A549 (cell line): ENCODE measurements around the gene PLIN4. TPM values are rescaled to one million over a fixed set of nuclear protein-coding genes. Genes with fewer than 3 reads are reported as not detected.

Source experiments
- ATAC-seq, 2 experiments: fragments of 200-7000 bp in 1 of 2; fragments of >200 bp in 1 of 2; cut with Nextera tagmentation in 1 of 2; cut with Tn5 transposase in 1 of 2; 3 replicates each; pipeline versions ENCODE4 v1.8.0 to v1.9.1; 2018 to 2020; ENCODE audit warnings: mild to moderate bottlenecking in 1 of 2, moderate library complexity in 1 of 2
- CTCF ChIA-PET: fragments of 300-600 bp; sonication (Branson Sonifier 250); formaldehyde crosslinking; extraction: SDS; loops from one replicate; lab custom pipeline; 2021; ENCODE audit warnings: antibody characterized with exemption, inconsistent platforms; lab: Yijun Ruan, JAX
- POLR2A ChIA-PET: fragments of 350-600 bp; formaldehyde crosslinking; extraction: SDS; loops from one replicate; lab custom pipeline; 2021; ENCODE audit warnings: antibody characterized with exemption, inconsistent platforms; lab: Yijun Ruan, JAX
- DNase-seq, 2 experiments: peaks; one replicate each; pipeline versions ENCODE4 v3.0.0 to v3.0.0-alpha.2; 2011 to 2016; ENCODE audit warnings: low read depth in 1 of 2, low spot score in 1 of 2
- FAIRE-seq: peaks from 2 replicates; lab custom pipeline; 2011; peaks lifted over from hg19 to GRCh38; lab: Jason Lieb, UNC
- H3K27ac ChIP-seq, 2 experiments: fragments of >200 bp; sonication (Bioruptor Twin); formaldehyde crosslinking; 3 replicates each; pipeline ENCODE4 v1.5.1; 2016 to 2017
- H3K4me1 ChIP-seq: fragments of >200 bp; sonication (Bioruptor Twin); formaldehyde crosslinking; 3 replicates; pipeline ENCODE4 v1.6.1; 2016
- H3K4me2 ChIP-seq: fragments of >200 bp; sonication (Bioruptor Twin); formaldehyde crosslinking; 3 replicates; pipeline ENCODE4 v1.6.1; 2016
- H3K4me3 ChIP-seq: fragments of >200 bp; sonication (Bioruptor Twin); formaldehyde crosslinking; 3 replicates; pipeline ENCODE4 v1.5.1; 2016
- H3K9me3 ChIP-seq: fragments of >200 bp; sonication (Bioruptor Twin); formaldehyde crosslinking; 3 replicates; pipeline ENCODE4 v1.6.1; 2016
- CHD4 ChIP-seq: fragments of 200-600 bp; sonication (generic); IDR thresholded peaks from 2 replicates; pipeline ENCODE4 v1.6.1; 2016; ENCODE audit warnings: antibody characterized with exemption, mild to moderate bottlenecking, borderline replicate concordance
- EHMT2 ChIP-seq: fragments of 200-600 bp; sonication (generic); IDR thresholded peaks from 2 replicates; pipeline ENCODE4 v1.6.1; 2016; ENCODE audit warnings: antibody characterized with exemption, low read depth, mild to moderate bottlenecking, moderate library complexity
- EP300 ChIP-seq, 2 experiments: fragments of >200 bp; sonication (Bioruptor Twin); formaldehyde crosslinking; IDR thresholded peaks; 2 replicates in 1 of 2; 3 replicates in 1 of 2; pipeline ENCODE4 v1.6.1; 2016 to 2017
- ESRRA ChIP-seq: fragments of 150-350 bp; IDR thresholded peaks from 2 replicates; pipeline ENCODE4 v1.6.1; 2014; ENCODE audit warnings: mild to moderate bottlenecking, low read length, borderline replicate concordance
- HDAC2 ChIP-seq: fragments of 200-600 bp; sonication (generic); IDR thresholded peaks from 2 replicates; pipeline ENCODE4 v1.6.1; 2016
- HEYL ChIP-seq: fragments of 250-450 bp; sonication (Bioruptor Pico); IDR thresholded peaks from 2 replicates; pipeline ENCODE4 v1.8.0; 2021; ENCODE audit warnings: mild to moderate bottlenecking, moderate library complexity
- HOXB5 ChIP-seq: fragments of 250-450 bp; sonication (Bioruptor Pico); IDR thresholded peaks from 2 replicates; pipeline ENCODE4 v1.5.0; 2020; ENCODE audit warnings: mild to moderate bottlenecking, moderate library complexity
- MAFK ChIP-seq: fragments of 450-650 bp; IDR thresholded peaks from 2 replicates; pipeline ENCODE4 v1.6.1; 2014; ENCODE audit not compliant: partially characterized antibody
- NPAS2 ChIP-seq: fragments of 250-450 bp; sonication (Bioruptor Pico); IDR thresholded peaks from 2 replicates; pipeline ENCODE4 v1.8.0; 2022; ENCODE audit warnings: mild to moderate bottlenecking, moderate library complexity, borderline replicate concordance
- RARB ChIP-seq: fragments of 250-450 bp; sonication (Bioruptor Pico); IDR thresholded peaks from 2 replicates; pipeline ENCODE4 v1.8.0; 2021; ENCODE audit warnings: mild to moderate bottlenecking, moderate library complexity
- SREBF2 ChIP-seq: fragments of 450-650 bp; IDR thresholded peaks from 2 replicates; pipeline ENCODE4 v1.6.1; 2014; ENCODE audit warnings: mild to moderate bottlenecking, moderate library complexity
- TFCP2L1 ChIP-seq: fragments of 250-450 bp; sonication (Bioruptor Pico); IDR thresholded peaks from 2 replicates; pipeline ENCODE4 v1.5.0; 2021; ENCODE audit warnings: mild to moderate bottlenecking
- ZC3H11A ChIP-seq: fragments of 450-650 bp; IDR thresholded peaks from 2 replicates; pipeline ENCODE4 v1.6.1; 2014; ENCODE audit warnings: antibody characterized with exemption, mild to moderate bottlenecking
- ZNF302 ChIP-seq: fragments of 250-450 bp; sonication (Bioruptor Pico); IDR thresholded peaks from 2 replicates; pipeline ENCODE4 v1.9.0; 2021; ENCODE audit warnings: inconsistent platforms, mild to moderate bottlenecking, moderate library complexity
- ZSCAN20 ChIP-seq: fragments of 250-450 bp; sonication (Bioruptor Pico); IDR thresholded peaks from 2 replicates; pipeline ENCODE4 v1.8.0; 2022; ENCODE audit warnings: mild to moderate bottlenecking, moderate library complexity
- WGBS: methylation state at CpG from one replicate; pipeline ENCODE4 v1.1.6; 2017; ENCODE audit errors: missing lambda C conversion rate; 5-methylcytosine and 5-hydroxymethylcytosine counted together
- polyA plus RNA-seq, 4 experiments: library from polyadenylated mRNA; depleted of rRNA in 3 of 4; stranded (reverse); fragments of >200 nt; fragmentation: RNase III in 1 of 4; extraction: RNeasy Plus Mini Kit Qiagen cat#74134 plus additional on column Dnase treatment in 1 of 4; gene quantifications; 2 replicates in 3 of 4; 3 replicates in 1 of 4; pipeline ENCODE4 v1.2.3, GENCODE V29; 2011 to 2017
- TF ChIP-seq, protein P1 (sequence below): fragments of 250-450 bp; sonication (Bioruptor Pico); IDR thresholded peaks from 2 replicates; pipeline ENCODE4 v1.5.0; 2021; ENCODE audit warnings: mild to moderate bottlenecking, moderate library complexity, borderline replicate concordance
- TF ChIP-seq, protein P2 (sequence below): fragments of >200 bp; sonication (Bioruptor Twin); formaldehyde crosslinking; IDR thresholded peaks from 3 replicates; pipeline ENCODE4 v1.5.1; 2016
- TF ChIP-seq, protein P3 (sequence below): IDR thresholded peaks from 2 replicates; pipeline ENCODE4 v1.6.1; 2012
- TF ChIP-seq, protein P4 (sequence below): IDR thresholded peaks from 2 replicates; pipeline ENCODE4 v1.6.1; 2012; ENCODE audit warnings: low read depth, borderline replicate concordance
- TF ChIP-seq, protein P5 (sequence below): fragments of >200 bp; sonication (Bioruptor Twin); formaldehyde crosslinking; IDR thresholded peaks from 3 replicates; pipeline ENCODE4 v1.6.1; 2016

PLIN4 gene
- polyA plus RNA-seq, 2 of the 4 experiments (the other 2 are of a cell fraction): 0.04 to 0.23 TPM

DNA sequence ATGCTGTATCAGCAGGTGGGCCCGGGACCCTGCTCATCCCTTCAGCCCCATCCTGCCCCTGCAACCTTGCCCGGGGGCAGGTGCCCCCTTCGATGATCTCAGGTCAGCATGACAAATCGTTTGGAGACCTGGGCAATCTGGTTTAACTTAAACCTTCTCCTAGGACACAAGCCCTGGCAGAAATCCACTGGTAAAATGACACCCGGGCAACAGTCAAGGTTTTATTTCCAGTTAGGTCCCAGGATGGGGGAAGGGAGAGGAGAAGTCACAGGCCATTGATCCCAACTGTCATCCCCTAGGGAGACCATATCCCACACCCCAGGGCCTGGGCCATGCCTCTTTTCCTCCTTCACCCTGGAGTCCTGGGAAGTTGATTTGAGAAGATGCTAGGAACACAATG lies 18.5 kb upstream of the PLIN4 start:
- no peak overlapping the region for H3K27ac ChIP-seq
- ATAC-seq (no peak), DNase-seq (no peak), FAIRE-seq (no peak)
- POLR2A ChIA-PET: no interaction called here
- H3K9me3 ChIP-seq: no peaks in the 10 kb centered on the region
- H3K4me2 ChIP-seq: no peak overlapping the region
- TF ChIP-seq EP300 (IDR thresholded peaks at IDR 0.05) (no peak), HEYL (CRISPR knock-in tag) (no peak), ZC3H11A (no peak), NPAS2 (CRISPR knock-in tag) (no peak), EHMT2 (no peak), CHD4 (no peak), RARB (no peak), MAFK (no peak), ZNF302 (CRISPR knock-in tag) (no peak), SREBF2 (no peak), TFCP2L1 (CRISPR knock-in tag) (no peak), HOXB5 (CRISPR knock-in tag) (no peak), ZSCAN20 (CRISPR knock-in tag) (no peak), HDAC2 (no peak), ESRRA (no peak)
- TF ChIP-seq, protein P1, sequence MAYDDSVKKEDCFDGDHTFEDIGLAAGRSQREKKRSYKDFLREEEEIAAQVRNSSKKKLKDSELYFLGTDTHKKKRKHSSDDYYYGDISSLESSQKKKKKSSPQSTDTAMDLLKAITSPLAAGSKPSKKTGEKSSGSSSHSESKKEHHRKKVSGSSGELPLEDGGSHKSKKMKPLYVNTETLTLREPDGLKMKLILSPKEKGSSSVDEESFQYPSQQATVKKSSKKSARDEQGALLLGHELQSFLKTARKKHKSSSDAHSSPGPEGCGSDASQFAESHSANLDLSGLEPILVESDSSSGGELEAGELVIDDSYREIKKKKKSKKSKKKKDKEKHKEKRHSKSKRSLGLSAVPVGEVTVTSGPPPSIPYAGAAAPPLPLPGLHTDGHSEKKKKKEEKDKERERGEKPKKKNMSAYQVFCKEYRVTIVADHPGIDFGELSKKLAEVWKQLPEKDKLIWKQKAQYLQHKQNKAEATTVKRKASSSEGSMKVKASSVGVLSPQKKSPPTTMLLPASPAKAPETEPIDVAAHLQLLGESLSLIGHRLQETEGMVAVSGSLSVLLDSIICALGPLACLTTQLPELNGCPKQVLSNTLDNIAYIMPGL (CRISPR knock-in tag): no peak
- TF ChIP-seq, protein P2, sequence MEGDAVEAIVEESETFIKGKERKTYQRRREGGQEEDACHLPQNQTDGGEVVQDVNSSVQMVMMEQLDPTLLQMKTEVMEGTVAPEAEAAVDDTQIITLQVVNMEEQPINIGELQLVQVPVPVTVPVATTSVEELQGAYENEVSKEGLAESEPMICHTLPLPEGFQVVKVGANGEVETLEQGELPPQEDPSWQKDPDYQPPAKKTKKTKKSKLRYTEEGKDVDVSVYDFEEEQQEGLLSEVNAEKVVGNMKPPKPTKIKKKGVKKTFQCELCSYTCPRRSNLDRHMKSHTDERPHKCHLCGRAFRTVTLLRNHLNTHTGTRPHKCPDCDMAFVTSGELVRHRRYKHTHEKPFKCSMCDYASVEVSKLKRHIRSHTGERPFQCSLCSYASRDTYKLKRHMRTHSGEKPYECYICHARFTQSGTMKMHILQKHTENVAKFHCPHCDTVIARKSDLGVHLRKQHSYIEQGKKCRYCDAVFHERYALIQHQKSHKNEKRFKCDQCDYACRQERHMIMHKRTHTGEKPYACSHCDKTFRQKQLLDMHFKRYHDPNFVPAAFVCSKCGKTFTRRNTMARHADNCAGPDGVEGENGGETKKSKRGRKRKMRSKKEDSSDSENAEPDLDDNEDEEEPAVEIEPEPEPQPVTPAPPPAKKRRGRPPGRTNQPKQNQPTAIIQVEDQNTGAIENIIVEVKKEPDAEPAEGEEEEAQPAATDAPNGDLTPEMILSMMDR: no peak
- TF ChIP-seq, protein P3, sequence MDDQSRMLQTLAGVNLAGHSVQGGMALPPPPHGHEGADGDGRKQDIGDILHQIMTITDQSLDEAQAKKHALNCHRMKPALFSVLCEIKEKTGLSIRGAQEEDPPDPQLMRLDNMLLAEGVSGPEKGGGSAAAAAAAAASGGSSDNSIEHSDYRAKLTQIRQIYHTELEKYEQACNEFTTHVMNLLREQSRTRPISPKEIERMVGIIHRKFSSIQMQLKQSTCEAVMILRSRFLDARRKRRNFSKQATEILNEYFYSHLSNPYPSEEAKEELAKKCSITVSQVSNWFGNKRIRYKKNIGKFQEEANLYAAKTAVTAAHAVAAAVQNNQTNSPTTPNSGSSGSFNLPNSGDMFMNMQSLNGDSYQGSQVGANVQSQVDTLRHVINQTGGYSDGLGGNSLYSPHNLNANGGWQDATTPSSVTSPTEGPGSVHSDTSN: no peak
- TF ChIP-seq, protein P4, sequence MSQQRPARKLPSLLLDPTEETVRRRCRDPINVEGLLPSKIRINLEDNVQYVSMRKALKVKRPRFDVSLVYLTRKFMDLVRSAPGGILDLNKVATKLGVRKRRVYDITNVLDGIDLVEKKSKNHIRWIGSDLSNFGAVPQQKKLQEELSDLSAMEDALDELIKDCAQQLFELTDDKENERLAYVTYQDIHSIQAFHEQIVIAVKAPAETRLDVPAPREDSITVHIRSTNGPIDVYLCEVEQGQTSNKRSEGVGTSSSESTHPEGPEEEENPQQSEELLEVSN: no peak
- TF ChIP-seq, protein P5, sequence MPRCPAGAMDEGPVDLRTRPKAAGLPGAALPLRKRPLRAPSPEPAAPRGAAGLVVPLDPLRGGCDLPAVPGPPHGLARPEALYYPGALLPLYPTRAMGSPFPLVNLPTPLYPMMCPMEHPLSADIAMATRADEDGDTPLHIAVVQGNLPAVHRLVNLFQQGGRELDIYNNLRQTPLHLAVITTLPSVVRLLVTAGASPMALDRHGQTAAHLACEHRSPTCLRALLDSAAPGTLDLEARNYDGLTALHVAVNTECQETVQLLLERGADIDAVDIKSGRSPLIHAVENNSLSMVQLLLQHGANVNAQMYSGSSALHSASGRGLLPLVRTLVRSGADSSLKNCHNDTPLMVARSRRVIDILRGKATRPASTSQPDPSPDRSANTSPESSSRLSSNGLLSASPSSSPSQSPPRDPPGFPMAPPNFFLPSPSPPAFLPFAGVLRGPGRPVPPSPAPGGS: no peak
- CTCF ChIA-PET: interaction anchor here (3.5 kb wide), 1 partner anchor 13 kb away, joined by 51 read pairs; no protein-coding TSS in a partner anchor
- no peaks in the 10 kb centered on the region for H3K4me1 ChIP-seq
- WGBS: 33% methylated on average over 1 of the region's 5 CpGs
- no peak overlapping the region for H3K4me3 ChIP-seq
